ENCODE data around the gene TIAM2.
"Not testable (repeated sequence)": the region's sequence is repeated elsewhere in the genome, so short reads cannot be mapped to it uniquely, and the experiment has no call there.

Gene TIAM2

GRCh38 chr6:155265843-155266535, 270.9 kb downstream of the TIAM2 start:
- no peak for DNase-seq

DNA sequence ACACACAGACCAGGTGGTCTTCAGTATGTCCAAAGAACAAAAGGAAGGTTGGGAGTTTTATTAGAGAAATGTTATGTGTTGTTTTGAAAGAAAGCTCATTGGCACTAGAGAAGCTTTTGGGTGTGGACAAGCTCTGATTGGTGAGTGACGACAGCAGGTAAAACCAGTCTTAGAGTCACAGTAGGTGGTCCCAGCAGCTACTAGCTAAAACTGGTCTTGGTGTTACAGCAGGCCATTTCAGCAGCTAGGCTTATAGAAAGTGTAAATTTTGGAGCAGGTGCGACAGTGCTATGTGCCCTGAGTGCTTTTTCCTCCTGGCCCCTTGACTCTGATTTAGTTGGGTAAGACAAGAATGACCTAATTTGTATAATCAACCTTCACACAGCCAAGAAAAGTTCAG, 272.3 kb downstream of the TIAM2 start:
- no peak for DNase-seq

- not testable (repeated sequence) for DNase-seq
These were observed 273.2 kb downstream of the TIAM2 start for GRCh38 chr6:155268088-155268867.

DNA sequence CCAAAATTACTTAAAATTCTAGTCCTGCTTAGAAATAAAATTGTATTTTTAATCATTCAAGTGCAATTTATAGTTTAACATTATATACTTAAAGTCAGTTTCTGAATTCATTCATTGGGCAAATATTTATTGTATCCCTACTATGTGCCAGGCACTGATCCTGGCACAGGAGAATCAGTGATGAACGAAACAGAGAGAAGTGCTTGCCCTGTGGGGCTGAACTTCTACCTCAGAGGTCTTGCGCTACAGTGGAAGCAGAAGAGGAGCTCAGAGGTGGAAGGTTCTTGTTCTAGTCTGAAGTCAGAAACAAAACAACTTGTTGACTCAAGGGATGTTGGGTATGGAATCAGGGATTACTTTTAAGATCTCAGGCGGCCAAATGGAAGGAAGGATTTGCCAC, 274.6 kb downstream of the TIAM2 start:
- no peak for DNase-seq

DNA sequence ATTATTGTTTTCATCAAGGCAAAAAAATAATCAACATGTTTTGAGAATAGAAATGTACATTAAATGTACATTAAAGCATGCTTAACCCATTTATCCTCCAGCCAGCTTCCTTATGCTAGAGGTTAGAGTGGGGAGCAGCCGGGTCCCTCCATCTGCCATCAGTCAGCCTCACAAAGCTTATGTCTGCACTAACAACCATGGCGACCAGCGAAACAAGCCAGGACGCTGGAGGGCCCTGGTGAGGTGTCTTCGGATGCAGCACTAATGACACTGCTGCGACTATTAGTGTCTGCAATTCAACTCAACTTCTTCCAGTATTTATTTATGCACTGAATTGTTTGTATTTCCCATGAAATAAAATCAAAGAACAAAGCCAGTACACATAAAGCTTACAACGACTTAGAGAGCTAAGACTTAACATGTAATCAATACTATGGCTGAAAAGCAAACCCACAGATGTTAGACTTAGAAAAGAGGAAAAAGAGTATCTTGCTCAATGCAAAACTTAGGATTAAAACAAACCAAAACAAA, 275.5 kb downstream of the TIAM2 start:
- DNase-seq = no peak

- no peak for DNase-seq
These were observed 276.0 kb downstream of the TIAM2 start for GRCh38 chr6:155271145-155271544.

DNA sequence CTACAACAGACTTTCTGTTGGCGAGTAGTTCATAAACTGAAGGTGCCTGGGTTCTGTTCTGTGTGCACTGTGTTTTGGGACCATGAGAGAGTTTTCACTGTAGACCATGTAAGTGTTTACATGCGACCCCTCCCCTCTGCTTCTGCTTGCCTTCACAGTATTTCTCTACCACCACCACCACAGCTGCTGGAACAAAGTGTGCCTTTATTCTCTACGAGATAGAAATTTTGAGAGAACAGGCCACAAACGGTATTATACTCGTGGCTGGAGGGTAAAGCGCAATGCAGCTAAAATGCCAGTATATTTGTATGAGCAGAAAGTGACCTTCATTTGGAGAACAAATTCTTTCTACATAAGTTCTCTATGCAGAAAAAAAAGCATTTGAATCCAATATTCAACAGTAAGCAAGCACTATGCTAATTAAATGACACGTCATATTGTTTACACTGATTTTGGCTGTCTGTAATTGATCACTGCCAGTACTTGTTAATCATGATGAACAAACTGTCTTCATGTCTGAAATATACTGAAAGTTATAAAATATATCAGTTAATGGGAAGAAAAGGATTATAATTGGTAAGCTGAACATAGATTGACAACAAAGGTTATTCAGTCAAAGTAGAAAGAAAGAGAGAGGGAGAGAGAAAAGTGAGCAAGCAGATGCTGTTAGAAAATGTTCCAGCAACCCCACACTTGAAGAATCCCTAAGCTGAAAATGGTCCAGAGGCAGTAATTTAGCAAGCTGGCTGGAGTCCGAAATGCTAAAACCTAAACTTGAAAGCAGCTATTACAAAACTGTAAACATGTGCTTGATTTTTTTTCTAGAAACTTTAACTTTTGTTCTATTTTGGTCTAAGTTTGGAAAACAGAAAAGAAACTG, 277.5 kb downstream of the TIAM2 start:
- no peak for DNase-seq

GRCh38 chr6:155273431-155273830, 278.3 kb downstream of the TIAM2 start:
- no peak for DNase-seq

DNA sequence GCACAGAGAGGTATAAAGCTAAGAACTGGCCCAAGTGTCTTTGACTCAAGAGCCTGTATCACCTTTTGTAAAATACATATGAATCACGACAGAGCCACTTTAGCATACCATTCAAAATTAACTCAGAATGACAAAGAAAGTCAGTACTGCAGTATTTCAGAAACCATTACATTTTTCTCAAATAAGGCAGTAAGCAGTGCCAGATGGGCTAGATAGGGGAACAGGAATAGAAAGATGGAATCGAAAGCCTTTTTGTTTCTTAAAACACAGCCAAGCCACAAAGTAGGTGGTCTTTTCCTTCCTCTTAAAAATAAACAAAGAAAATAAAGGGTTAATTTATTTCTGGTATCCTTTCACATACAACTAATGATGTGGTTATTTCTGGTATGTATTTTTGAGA, 279.0 kb downstream of the TIAM2 start:
- DNase-seq = no peak

GRCh38 chr6:155274533-155274932, 279.4 kb downstream of the TIAM2 start:
- no peak for DNase-seq

DNA sequence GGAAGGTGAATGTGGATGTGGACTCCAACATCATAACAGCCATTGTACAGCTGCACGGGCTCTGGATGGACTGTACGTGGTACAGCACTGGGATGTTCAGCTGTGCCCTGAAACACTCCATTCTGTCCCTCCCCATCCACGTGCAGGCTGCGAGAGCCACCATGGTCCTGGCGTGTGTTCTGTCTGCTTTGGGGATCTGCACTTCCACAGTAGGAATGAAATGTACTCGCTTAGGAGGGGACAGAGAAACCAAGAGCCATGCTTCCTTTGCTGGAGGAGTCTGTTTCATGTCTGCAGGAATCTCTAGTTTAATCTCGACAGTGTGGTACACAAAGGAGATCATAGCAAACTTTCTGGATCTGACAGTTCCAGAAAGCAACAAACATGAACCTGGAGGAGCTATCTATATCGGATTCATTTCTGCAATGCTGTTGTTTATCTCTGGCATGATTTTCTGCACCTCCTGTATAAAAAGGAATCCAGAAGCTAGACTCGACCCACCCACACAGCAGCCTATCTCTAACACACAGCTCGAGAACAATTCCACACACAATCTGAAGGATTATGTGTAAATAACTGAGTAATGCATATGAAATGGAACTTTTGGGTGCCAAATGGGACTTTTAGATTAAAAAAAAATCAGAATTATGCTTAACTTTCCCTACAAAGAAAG, 280.8 kb downstream of the TIAM2 start:
- DNase-seq = no peak

- DNase-seq = no peak
These were observed 281.5 kb downstream of the TIAM2 start for GRCh38 chr6:155276638-155277037.

DNA sequence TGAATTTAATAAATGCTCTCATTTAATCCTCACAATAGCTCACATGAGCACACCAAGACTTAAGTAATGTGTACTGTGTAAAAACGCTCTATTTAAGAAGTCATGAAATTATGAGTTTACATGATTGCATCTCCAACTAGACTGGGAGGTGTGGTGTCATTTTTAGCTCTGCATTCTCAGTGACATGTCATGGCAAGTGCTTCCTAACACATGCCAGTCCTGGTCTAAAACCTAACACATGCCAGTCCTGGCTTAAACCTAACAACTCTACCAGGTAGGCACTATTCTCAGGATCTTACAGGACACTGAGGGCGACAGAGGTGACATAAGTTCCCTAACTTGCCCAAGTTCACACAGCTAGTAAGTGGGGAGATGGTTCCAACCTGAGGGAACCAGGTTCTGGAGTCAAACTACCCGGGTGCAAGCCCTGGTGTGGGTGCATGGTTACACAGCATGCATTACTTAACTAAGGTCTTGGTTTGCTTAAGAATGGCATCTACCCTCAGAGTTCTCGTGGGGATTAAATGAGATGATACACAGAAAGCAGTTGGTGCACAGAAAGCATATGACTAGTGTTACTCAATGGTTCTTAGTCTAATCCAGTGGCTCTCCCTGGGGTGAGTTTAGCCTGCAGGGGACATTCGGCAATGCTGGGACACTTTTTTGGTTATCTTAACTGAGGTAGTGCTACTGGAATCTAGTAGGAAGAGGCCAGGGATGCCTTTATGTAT, 283.4 kb downstream of the TIAM2 start:
- no peak for DNase-seq

DNA sequence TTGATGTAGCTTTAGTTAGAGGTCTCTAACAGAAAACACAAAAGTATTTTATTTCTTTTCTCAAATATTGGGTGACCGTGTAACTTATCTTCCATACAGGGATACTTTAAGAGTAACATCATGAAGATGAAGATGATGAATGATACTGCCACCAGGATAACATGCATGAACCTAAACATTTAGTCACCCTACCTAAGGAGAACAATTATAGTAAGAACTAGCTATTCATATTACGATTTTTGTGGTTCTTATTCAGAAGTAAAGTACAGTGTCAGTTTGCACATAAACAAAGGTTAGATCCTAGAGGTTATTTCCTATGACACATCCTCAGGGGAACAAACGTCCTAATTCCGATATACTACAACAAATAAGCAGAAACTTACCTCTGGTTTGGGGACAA, 289.7 kb downstream of the TIAM2 start:
- DNase-seq = no peak

- DNase-seq = no peak
These were observed 292.6 kb downstream of the TIAM2 start for GRCh38 chr6:155287762-155288161.

DNA sequence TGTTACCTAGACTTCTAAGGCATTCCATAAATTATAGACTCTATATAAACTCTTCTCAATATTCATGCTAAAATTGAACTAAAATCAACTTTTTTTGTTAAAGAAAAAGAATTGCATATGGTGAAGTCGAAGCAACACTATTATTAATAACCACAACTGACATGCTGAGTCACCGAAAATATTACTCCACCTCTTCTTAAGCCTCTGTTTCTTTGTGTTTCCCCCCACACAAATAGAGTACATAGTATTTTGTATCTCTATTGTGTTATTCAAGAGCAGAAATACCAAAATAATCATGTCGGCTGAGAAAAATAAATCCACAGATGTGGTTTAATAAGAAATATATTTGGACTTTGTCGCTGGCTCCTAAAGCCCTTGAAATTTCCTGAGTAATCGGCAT, 295.4 kb downstream of the TIAM2 start:
- no peak for DNase-seq

DNA sequence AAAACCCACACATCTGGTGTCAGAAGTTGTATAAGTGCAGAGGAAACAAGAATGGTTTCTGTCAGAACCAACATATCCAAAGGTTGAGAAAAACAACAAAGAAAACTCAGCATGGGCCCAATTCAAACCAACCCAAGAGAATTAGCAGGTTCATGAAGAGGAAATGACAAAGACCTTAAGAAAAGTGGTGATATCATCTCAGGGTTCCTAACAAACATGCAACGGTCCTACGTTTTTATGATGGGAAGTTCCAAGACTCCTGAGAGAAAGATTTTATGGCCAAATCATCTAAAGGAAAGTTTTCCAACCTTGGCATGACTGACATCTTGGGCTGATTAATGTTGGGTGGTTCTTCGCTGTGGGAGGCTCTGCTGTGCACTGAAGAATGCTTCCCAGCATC, 296.2 kb downstream of the TIAM2 start:
- no peak for DNase-seq

GRCh38 chr6:155292711-155293110, 297.6 kb downstream of the TIAM2 start:
- DNase-seq = no peak

GRCh38 chr6:155297669-155298068, 302.6 kb downstream of the TIAM2 start:
- DNase-seq = no peak

GRCh38 chr6:155301867-155302266, 306.8 kb downstream of the TIAM2 start:
- no peak for DNase-seq

DNA sequence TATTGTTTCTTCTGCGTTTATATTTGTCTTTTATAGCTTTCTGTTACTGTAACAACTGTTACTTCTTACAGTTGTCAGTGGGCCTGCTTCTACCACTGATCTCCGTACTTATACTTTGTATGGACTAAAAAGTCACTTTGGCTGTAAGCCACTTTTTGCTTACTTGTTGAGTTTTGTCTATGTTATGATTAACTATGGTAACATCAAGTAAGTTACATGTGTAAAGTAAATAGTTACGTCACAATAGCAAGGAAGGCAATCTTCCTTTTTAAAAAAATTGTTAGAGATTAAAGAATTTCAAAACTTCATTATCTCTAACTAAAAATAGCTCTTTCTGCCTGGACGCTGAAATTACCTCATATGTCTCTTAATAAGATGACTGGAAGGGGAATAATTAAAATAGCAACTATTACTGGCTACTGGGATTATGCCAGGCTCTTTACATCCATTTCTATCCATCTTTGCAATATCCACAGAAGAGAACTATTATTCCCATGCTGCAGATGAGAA, 308.3 kb downstream of the TIAM2 start:
- DNase-seq = no peak

DNA sequence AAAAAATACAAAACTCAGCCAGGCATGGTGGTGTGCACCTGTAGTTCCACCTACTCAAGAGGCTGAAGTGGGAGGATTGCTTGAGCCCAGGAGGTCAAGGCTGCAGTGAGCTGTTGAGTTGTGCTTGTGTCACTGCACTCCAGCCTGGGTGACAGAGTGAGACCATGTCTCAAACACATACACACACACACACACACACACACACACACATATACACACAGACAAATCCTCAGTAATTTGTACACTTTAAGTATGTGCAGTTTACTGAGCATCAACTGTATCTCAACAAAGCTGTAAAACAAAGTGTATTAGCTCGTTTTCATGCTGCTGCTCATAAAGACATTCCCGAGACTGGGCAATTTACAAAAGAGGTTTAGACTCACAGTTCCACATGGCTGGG, 311.8 kb downstream of the TIAM2 start:
- no peak for DNase-seq

Measured in effector CD4-positive, alpha-beta T cell (primary cell).